GM12873 (cell line): ENCODE data around the gene IL2RA.

Source experiments
- CTCF ChIP-seq: IDR thresholded peaks from 2 replicates; pipeline ENCODE4 v1.5.1; 2012; ENCODE audit warnings: low read depth, mild to moderate bottlenecking, moderate library complexity, low read length, control low read depth; ENCODE audit not compliant: insufficient read depth; ENCODE audit errors: missing control alignments

Gene IL2RA

GRCh38 chr10:6101181-6101580 is 39.0 kb upstream of the IL2RA start:
- no peak for TF ChIP-seq CTCF

GRCh38 chr10:6100370-6100769 is 38.2 kb upstream of the IL2RA start:
- TF ChIP-seq CTCF, result no peak

GRCh38 chr10:6098156-6098555 is 36.0 kb upstream of the IL2RA start:
- no peak for TF ChIP-seq CTCF

GRCh38 chr10:6097063-6097462 is 34.9 kb upstream of the IL2RA start:
- TF ChIP-seq CTCF, result no peak

- TF ChIP-seq CTCF, result no peak
These were observed 33.8 kb upstream of the IL2RA start for GRCh38 chr10:6095810-6096570.

GRCh38 chr10:6092731-6093130 is 30.6 kb upstream of the IL2RA start:
- TF ChIP-seq CTCF, result no peak

GRCh38 chr10:6091630-6092029 is 29.5 kb upstream of the IL2RA start:
- no peak for TF ChIP-seq CTCF
